GM21576 (cell line): Measurements from ENCODE around the gene TMEM214.
A peak's percentile ranks its signal among the peaks of the same experiment; 100 is the strongest.

Experiments
- ATAC-seq: cut with Tn5 transposase; IDR thresholded peaks from one replicate; pipeline ENCODE4 v1.9.1; 2021; ENCODE audit warnings: mild to moderate bottlenecking, moderate library complexity; ENCODE audit not compliant: unreplicated experiment

Gene TMEM214

DNA sequence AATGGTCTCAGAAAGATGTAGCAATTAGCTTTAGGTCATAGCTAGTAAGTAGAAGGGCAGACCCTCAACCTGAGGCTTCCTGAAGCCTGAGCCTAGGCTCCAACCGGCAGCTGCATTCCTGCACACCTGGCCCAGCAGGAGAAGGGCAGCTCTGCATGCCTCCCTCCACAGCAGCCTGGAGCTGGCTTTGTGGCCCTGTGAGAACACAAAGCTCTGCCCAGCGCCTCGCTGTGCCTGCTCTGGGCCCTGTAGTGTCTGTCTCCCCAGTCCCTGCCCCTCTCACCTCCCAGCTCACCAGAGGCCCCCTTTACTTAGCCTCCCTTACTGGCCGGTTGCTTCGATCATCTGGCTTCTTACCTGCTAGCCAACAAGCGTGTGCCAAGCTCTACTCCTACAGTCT lies 6.7 kb downstream of the TMEM214 start:
- no peak for ATAC-seq

DNA sequence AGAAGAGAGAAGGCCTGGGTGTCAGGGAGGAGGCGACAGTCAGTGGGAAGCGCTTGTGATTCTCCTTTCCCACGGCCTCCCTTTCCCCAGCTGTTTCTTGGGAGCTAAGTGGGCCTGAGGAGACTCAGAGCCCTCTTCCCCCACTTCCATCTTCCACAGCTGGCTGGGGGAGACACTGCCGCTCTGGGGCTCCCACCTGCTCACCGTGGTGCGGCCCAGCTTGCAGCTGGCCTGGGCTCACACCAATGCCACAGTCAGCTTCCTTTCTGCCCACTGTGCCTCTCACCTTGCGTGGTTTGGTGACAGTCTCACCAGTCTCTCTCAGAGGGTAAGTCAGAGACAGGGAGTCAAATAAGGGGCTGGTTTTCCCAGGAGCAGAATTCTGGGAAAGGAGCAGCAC lies 7.1 kb downstream of the TMEM214 start:
- no peak for ATAC-seq

DNA sequence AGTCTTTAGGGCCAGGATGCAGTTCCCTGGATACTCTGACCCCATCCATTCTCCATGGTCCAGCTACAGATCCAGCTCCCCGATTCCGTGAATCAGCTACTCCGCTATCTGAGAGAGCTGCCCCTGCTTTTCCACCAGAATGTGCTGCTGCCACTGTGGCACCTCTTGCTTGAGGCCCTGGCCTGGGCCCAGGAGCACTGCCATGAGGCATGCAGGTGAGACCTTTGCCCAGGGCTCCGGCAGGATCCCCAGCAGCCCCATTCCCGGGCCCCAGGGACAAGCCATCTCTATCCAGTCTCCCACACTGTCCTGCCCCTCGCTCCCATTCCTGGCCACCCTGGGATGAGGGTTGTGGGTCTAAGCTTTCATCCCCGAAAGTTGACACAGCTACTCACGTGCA lies 7.5 kb downstream of the TMEM214 start:
- ATAC-seq = no peak

DNA sequence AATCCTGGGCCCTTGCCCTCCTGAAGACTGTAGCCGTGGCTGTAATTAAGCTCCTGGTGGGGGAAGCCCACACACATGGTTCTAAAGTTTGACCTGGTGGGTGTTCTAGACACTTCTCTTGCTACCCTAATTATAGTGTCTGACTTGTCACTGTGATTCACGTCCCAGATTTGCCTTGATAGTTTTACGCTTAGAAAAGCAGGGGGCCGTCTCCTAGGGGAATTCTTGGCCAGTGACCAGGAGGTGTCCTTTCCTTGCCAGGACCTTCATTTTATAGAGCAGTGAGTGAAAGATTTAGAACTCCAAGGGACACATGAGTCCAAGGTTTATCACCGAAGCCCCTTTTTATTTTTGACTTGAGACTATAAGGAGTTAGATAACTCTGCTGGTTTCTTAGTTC lies 9.0 kb downstream of the TMEM214 start:
- ATAC-seq = peak; percentile 24

DNA sequence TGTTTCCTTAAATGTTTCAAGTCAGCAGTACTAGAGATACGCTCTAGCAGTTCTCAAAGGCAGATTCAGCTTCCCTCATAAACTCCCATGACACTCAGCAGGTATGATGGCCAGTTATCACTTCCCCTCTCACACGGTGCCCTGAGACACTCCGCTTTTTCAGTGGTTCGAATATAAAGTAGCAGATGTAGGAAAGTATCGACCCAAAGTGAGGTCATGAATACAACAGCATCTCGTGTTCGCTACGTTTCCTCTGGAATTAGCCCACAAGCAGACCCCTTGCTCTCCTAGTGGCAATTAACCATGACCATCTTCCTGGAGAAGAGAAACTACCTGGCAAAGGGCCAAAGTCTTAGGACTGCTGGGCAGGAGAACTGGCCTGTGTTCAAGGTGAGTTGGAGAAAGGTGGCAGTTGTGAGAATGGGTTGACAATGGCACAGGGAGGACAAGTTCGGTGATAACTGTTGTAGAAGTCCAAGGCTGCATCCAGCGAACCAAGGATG lies 9.4 kb downstream of the TMEM214 start:
- peak; percentile 74 for ATAC-seq

DNA sequence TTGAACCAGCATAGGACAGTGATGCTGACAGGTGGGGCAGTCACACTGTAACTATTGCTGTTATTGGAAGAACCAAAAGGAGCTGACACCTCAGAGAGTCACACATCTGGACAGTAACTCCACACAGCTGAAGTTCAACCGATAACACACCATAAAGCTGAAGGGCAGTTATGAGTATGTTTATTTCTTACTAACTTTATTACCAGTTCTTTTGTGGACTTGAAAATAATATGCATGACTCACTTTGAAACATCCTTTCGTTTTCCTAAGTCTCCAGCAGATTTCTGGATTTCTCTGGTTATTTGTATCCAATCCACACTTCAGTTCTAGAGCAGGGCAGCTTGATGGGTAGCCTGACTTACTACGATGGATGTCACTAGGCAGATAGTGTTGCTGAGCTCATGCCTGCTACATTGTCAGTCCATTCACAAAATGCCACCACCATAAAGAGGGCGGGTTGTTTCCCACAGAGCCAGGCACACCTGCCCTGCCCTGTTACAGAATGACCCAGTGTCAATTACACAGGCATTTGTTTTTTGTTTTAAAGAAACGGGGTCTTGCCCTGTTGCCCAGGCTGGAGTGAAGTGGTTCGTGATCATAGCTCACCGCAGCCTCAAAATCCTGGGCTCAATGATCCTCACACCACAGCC lies 10.3 kb downstream of the TMEM214 start:
- ATAC-seq = no peak

DNA sequence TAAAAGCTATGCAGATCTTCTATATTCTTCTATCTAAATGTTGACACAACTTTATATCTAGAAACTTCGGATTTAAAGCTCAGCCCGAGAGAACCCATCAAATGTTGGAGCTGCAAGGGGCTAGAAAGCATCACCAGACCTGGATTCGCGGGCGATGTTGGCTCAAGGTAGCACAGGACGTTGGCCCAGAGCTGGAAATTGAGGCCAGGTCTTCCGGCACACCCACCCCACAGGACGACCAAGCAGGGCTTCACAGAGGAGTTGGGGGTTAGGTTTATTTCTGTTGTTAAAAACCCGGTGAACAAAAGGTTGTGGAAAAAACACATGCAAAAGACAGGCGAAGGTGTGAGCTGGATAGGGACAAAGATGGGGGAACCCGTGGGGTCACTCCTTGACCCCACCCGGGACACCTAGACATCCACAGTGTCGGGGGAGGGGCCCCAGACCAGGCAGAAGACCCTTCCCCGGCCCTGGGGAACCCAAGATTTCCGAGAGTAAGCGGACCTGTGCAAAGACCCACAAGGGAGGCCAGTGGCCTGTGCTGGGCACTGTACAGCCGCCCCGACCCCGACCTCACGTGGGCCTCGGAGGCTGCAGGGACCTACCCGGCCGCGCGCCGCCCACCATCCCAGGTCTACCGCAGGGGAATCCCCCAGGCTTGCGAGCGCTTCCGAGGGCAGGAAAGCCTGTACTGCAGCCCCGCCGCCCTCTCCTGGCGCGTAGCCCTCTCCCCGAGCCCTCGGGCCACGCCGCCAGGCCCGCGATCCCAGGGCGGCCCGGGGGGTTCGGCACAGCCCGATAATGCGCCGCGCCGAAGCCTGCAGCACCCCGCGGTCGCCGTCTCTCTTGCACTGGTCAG lies 16.9 kb downstream of the TMEM214 start:
- peak; percentile 13 for ATAC-seq

DNA sequence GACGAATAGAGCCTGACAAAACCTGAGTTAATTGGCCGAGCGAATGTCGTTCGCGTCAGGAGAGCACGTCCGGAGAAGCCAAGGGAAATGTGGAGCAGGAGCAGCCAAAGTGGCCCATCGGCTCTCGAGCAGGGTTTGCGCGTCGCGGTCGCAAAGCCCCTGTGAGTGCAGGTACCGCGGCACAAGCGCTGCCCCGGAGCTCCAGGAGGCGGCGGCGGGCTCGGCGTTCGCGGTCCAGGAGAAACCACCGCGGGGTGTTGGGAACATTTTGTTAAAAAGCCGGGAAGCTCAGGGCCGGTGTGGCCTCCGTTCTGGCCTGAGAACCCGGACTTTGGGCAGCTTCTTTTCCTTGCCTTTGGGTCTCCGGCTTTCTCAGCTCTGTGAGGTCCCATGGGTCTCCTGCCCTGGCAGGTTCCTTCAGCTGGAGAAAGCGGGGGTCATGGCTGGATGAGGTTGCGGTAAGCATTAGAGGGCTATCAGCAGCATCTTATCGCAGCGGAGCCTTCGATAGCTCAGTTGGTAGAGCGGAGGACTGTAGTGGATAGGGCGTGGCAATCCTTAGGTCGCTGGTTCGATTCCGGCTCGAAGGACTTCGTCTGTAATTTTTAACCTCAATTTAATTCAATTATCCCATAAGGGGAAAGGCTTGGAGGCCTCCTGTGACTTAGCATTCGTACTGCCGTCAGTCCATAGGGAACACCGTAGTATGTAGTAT lies 17.7 kb downstream of the TMEM214 start:
- ATAC-seq = peak; percentile 46

DNA sequence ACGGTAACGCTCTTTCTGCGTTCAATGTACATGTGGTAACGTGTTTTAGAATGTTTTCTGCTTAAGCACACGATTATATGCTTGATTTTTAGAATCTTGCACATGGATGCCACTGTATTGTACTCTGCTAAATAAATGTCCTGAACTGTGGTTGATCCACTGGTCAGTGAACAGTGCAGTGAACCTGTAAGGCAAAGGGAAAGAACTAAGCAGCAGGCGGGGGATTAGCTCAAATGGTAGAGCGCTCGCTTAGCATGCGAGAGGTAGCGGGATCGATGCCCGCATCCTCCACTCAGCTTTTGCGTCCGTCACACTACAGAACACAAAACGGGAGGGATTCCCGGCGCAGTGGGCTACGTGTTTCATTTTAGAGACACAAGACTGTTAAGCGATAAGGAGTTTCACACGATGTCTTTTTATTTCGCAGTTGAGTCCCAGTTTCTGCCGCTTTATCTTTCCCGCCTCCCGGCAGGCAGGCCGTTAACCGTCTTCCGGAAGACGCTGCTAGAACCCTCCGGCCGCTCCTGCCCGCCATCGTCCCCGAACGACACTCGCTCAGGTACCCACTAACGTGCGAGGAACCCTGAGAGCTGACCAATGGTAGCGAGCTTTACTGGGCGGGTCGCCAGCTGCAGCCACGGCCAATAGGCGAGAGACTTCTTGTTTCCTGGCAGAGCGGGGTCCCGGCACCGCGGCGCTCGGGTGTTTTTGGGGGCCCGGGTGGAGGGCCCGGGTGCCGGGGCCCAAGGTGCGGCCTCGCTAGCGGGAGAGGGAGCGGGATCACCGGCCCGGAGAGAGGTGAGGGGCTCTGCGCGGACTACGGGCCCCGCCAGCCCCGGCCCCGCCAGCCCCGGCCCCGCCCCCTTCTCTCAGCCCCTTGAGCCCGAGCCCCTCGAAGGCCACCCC lies 18.5 kb downstream of the TMEM214 start, which contains the start of gene AGBL5:
AGBL5 (plus strand) TSS at position 673 of the 906 bp plus-strand sequence. CDS start 1,291 bp downstream, outside the sequence.
- peak; percentile 69 for ATAC-seq

DNA sequence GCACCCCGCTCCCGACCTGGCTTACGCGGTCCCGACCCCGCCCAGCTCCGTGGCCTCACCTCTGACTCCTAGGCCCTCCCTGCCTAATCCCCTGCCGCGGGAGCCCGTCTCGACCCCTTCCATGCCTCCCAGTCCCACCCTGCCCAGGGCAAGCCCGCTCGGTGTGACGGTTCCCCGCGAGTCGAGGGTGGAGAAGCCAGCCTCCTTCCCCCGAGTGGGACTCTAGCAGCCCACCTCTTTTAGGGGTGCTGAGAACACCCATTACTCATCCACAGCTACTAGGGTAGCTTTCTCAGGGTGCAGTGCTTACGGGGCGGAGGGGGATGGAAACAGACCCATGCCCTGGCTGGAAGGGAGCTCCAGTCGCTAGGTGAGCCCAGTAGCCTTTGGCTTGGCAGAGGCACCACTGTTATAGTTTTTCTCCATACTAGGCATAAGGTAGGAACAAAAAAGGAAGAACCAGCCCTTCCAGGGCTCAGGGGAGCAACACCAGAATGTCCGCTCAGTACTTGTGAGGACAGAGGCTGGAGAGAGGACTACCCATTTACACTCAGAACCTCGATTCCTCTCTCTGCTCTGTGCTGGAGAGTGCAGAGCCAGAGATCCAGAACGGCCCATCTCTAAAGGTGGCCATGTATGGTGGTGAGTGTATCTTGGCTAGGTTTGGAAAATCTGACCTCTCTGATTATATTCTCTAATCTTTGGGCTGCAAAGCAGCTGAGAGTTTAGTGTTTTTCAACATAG lies 19.3 kb downstream of the TMEM214 start:
- ATAC-seq = no peak

DNA sequence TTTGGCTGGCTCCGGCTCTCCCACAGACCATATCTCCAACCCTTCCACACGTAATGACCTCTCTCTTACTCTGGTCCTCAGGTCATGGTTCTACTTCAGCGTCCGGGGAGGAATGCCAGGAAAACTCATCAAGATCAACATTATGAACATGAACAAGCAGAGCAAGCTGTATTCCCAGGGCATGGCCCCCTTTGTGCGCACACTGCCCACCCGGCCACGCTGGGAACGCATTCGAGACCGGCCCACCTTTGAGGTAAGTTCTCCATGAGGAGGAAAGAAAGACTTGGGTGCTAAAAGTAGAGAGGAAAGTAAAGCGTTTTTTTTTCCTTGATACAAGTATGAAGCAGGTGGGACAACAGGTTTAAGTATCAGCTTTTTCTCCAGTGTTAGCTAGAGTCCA lies 20.6 kb downstream of the TMEM214 start:
- no peak for ATAC-seq

DNA sequence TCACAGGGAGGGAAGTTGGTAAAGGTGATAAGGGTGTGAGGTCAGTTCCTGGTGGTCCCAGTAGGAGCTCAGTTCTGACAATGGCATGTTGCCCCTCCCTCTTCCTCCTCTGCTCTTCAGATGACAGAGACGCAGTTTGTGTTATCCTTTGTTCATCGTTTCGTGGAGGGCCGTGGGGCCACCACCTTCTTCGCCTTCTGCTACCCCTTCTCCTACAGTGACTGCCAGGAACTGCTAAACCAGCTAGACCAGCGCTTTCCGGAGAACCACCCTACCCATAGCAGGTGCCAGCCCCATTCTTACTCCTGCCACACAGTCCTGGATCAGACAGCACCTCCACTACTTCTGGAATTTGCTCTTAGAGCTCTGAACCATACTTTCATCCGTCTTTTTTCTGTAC lies 21.0 kb downstream of the TMEM214 start:
- ATAC-seq = no peak

DNA sequence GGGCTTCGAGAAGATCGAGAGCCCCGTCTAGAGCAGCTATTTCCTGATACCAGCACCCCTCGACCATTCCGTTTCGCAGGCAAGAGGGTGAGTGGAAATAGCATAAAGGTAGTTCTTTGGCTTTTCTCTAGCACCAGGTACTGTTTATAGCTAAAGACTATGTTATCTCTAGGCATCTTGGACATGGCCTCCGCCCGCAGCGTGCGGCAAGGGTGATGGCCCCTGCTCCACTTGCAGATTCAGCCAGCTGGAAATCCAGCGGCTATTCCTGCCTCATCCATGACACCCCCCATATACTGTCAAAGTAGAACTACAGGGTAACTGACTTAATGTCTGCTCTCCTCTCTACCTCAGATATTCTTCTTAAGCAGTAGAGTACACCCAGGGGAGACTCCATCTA lies 22.0 kb downstream of the TMEM214 start:
- no peak for ATAC-seq

DNA sequence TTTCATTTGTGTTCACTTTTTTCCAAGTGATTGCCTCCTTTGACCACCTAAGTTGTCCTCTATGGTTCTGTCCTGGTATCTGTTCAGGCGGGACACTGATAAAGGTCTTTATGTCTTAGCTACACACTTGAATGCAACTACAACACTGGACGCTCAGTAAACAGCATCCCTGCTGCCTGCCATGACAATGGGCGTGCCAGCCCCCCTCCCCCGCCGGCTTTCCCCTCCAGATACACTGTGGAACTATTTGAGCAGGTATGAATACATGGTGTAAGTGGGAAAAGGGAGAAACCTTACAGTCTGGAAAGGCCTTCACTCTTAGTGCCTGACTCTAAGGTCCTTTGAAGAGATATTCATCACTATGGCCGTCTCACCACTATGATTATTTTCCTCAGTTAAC lies 24.4 kb downstream of the TMEM214 start:
- no peak for ATAC-seq

DNA sequence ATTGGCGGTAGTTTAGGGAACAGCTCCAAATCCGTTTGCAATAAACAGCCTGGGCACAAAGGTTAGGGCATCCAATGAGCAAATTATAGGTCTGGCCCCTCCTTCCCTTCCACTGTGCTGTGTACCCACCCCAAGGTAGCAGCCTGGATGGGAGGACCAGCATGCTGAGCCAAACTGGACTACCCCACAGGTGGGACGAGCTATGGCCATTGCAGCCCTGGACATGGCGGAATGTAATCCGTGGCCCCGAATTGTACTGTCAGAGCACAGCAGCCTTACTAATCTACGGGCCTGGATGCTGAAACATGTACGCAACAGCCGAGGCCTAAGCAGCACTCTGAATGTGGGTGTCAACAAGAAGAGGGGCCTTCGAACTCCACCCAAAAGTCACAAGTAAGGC lies 25.4 kb downstream of the TMEM214 start:
- ATAC-seq = no peak

DNA sequence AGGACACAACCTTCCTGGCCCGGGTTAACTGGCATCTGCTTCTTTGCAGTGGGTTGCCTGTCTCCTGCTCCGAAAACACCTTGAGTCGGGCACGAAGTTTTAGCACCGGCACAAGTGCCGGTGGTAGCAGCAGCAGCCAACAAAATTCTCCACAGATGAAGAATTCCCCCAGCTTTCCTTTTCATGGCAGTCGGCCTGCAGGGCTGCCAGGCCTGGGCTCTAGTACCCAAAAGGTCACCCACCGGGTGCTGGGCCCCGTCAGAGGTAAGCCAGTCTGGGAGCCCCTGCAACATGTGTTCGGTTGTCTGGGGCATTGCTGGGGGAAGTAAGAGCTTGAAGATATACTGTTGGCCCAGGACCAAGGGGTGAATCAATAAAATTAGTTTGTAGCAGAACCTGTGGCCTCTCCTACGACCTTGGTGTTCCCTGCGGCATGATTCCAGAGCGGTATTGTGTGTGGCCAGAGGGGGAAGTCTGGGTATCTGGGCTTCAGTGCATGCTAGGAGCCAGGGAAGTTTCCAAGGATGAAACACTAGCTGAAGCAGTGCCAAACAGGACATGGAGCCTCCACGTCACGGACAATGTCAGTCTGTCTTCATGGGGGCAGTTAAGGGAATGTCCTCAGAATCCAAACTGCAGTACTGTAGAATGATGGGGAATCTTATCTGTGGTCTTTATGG lies 26.5 kb downstream of the TMEM214 start:
- no peak for ATAC-seq

DNA sequence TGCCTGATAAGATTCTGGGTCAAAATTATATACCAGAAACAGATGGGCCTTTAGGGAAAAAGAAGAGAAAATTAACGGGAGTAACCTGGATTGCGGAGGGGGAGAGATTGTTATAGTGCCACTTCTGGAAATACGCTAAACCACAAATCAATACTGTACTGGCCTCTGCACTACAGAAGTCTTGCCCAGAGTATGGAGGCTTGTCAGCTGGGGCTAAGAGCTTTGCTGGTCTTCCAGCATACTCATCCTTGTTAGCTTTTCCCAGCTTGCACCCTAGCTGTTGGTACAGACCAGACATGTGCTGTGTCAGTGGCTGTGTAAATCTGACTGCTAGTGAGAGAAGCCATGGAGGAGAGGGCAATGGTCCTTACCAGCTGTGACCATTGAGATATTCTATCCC lies 27.6 kb downstream of the TMEM214 start:
- ATAC-seq = no peak

DNA sequence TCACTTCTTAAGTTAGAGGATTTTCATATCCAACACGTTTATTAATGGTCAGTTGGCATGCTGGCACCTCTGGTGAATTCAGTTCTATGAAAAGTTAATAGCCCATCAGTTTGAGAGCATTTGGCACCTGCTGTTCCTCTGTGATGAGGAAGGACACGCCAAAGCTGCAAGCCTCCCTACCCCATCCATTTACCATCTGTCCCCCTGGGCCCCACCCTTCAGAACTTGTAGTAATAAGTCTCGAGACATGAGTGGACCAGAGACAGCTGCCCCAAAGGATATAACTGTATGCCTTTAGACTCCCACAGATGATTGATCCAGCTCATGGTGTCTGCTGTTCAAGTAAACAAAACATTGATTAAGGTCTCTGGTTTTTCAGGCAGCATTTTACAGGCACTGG lies 32.4 kb downstream of the TMEM214 start:
- no peak for ATAC-seq

DNA sequence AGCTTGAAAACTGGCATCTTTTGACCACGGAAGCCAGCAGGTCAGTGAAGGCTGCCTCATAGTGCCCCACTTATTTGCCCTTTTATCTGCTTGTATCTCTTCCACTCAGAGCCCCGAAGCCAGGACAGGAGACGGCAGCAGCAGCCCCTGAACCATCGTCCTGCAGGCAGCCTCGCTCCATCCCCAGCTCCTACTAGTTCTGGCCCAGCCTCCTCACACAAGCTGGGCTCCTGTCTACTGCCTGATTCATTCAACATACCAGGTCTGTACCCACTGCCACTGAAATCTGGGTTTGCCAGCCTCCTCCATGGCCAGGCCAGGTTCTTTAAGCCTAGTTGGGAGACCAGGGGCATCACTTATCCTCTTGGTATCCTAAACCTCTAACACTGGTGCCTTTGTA lies 34.6 kb downstream of the TMEM214 start:
- no peak for ATAC-seq
